DND-41 (cell line): Measurements from ENCODE around the gene TMEM117.

Experiments used
- ATAC-seq: fragments of 200-7000 bp; cut with Tn5 transposase; 3 replicates; pipeline ENCODE4 v1.9.1; 2021; ENCODE audit warnings: low read depth; ENCODE audit not compliant: insufficient read depth
- DNase-seq: peaks from one replicate; pipeline ENCODE4 v3.0.0-alpha.2; 2020
- H2AFZ ChIP-seq: 2 replicates; pipeline ENCODE4 v1.6.0; 2012; ENCODE audit warnings: low read depth, low read length
- H3K27ac ChIP-seq: 2 replicates; pipeline ENCODE4 v1.5.1; 2012; ENCODE audit warnings: low read length, inconsistent platforms
- H3K27me3 ChIP-seq: fragments of 200-600 bp; sonication (generic); 2 replicates; pipeline ENCODE4 v1.6.0; 2012; ENCODE audit warnings: low read length, mild to moderate bottlenecking, inconsistent platforms; ENCODE audit not compliant: insufficient read depth, poor library complexity
- H3K36me3 ChIP-seq: 2 replicates; pipeline ENCODE4 v1.5.1; 2012; ENCODE audit warnings: low read length, inconsistent platforms; ENCODE audit not compliant: insufficient read depth
- H3K4me1 ChIP-seq: 2 replicates; pipeline ENCODE4 v1.5.1; 2012; ENCODE audit warnings: mild to moderate bottlenecking, low read length; ENCODE audit not compliant: insufficient read depth
- H3K4me2 ChIP-seq: 2 replicates; pipeline ENCODE4 v1.6.0; 2012; ENCODE audit warnings: mild to moderate bottlenecking, moderate library complexity, low read length, inconsistent platforms; ENCODE audit not compliant: insufficient read depth
- H3K4me3 ChIP-seq, 2 experiments: fragments of 200-600 bp in 1 of 2; shearing (Covaris generic) in 1 of 2; 2 replicates each; pipeline ENCODE4 v1.5.1; 2012 to 2016; ENCODE audit warnings: inconsistent platforms in 2 of 2, low read length in 2 of 2, mild to moderate bottlenecking in 2 of 2, low read depth in 1 of 2, moderate library complexity in 1 of 2
- H3K79me2 ChIP-seq: 2 replicates; pipeline ENCODE4 v1.6.0; 2012; ENCODE audit warnings: low read length, inconsistent platforms; ENCODE audit not compliant: insufficient read depth
- H3K9ac ChIP-seq: 2 replicates; pipeline ENCODE4 v1.6.0; 2012; ENCODE audit warnings: low read depth, mild to moderate bottlenecking, inconsistent platforms, low read length, moderate library complexity
- H3K9me3 ChIP-seq: 2 replicates; pipeline ENCODE4 v1.5.1; 2012; ENCODE audit warnings: low read length, moderate library complexity, mild to moderate bottlenecking, inconsistent platforms; ENCODE audit not compliant: insufficient read depth, severe bottlenecking
- H4K20me1 ChIP-seq: 2 replicates; pipeline ENCODE4 v1.6.0; 2012; ENCODE audit warnings: low read length; ENCODE audit not compliant: insufficient read depth
- CTCF ChIP-seq: IDR thresholded peaks from 2 replicates; pipeline ENCODE4 v1.5.1; 2012; ENCODE audit warnings: borderline replicate concordance, low read length, moderate library complexity, mild to moderate bottlenecking; ENCODE audit not compliant: poor library complexity, severe bottlenecking; ENCODE audit errors: extremely low read depth
- EZH2 ChIP-seq: IDR thresholded peaks from 3 replicates; pipeline ENCODE4 v1.6.1; 2012; ENCODE audit warnings: borderline replicate concordance, low read depth, mild to moderate bottlenecking, moderate library complexity, low read length, inconsistent platforms; ENCODE audit not compliant: severe bottlenecking

The TMEM117 gene

GRCh38 chr12:44367916-44368315, 532.0 kb downstream of the TMEM117 start:
- Histone ChIP-seq H3K4me3 (no peak overlapping the region), H3K27me3 (peaks cover 8% of the 10 kb centered on the region), H3K4me1 (no peaks in the 10 kb centered on the region), H3K9ac (no peak overlapping the region), H3K4me2 (no peak overlapping the region), H3K9me3 (no peaks in the 10 kb centered on the region), H2AFZ (no peak overlapping the region), H3K27ac (no peak overlapping the region), H3K79me2 (no peaks in the 10 kb centered on the region), H3K36me3 (no peaks in the 10 kb centered on the region), H4K20me1 (no peaks in the 10 kb centered on the region)
- TF ChIP-seq CTCF (no peak), EZH2 (no peak)
- DNase-seq (no peak), ATAC-seq (no peak)

- Histone ChIP-seq H3K9me3 (no peaks in the 10 kb centered on the region), H3K9ac (no peak overlapping the region), H4K20me1 (no peaks in the 10 kb centered on the region), H3K36me3 (no peaks in the 10 kb centered on the region), H2AFZ (no peak overlapping the region), H3K27ac (no peak overlapping the region), H3K27me3 (peaks cover 8% of the 10 kb centered on the region), H3K79me2 (no peaks in the 10 kb centered on the region), H3K4me3 (no peak overlapping the region), H3K4me2 (no peak overlapping the region), H3K4me1 (no peaks in the 10 kb centered on the region)
- TF ChIP-seq EZH2 (no peak), CTCF (no peak)
- DNase-seq = no peak
- ATAC-seq = no peak
Measured at GRCh38 chr12:44369998-44370397, 534.1 kb downstream of the TMEM117 start.

GRCh38 chr12:44370982-44371381, 535.1 kb downstream of the TMEM117 start:
- H3K79me2 ChIP-seq = no peaks in the 10 kb centered on the region
- H3K27ac ChIP-seq = no peak overlapping the region
- no peak overlapping the region for H3K9ac ChIP-seq
- no peaks in the 10 kb centered on the region for H4K20me1 ChIP-seq
- H3K4me2 ChIP-seq = no peak overlapping the region
- H3K36me3 ChIP-seq = no peaks in the 10 kb centered on the region
- H3K9me3 ChIP-seq = no peaks in the 10 kb centered on the region
- peaks cover 8% of the 10 kb centered on the region for H3K27me3 ChIP-seq
- TF ChIP-seq EZH2 (no peak), CTCF (no peak)
- H3K4me1 ChIP-seq = no peaks in the 10 kb centered on the region
- H3K4me3 ChIP-seq = no peak overlapping the region
- no peak for ATAC-seq
- H2AFZ ChIP-seq = no peak overlapping the region
- no peak for DNase-seq

- no peak for TF ChIP-seq CTCF
- no peak for TF ChIP-seq EZH2
- Histone ChIP-seq H2AFZ (no peak overlapping the region), H3K9me3 (no peaks in the 10 kb centered on the region), H4K20me1 (no peaks in the 10 kb centered on the region), H3K36me3 (no peaks in the 10 kb centered on the region), H3K9ac (no peak overlapping the region), H3K4me3 (no peak overlapping the region), H3K4me1 (no peaks in the 10 kb centered on the region), H3K79me2 (no peaks in the 10 kb centered on the region), H3K27me3 (peaks cover 5% of the 10 kb centered on the region), H3K4me2 (no peak overlapping the region), H3K27ac (no peak overlapping the region)
- DNase-seq (no peak), ATAC-seq (no peak)
Measured at GRCh38 chr12:44372259-44372658, 536.4 kb downstream of the TMEM117 start.
